Rectal smooth muscle tissue (tissue), 1 donor: Measurements from ENCODE around the gene SREBF2.

Source experiments
- H3K27ac ChIP-seq: one replicate; pipeline ENCODE4 v1.7.0; 2013; ENCODE audit warnings: low read depth, low read length, inconsistent platforms
- H3K27me3 ChIP-seq: one replicate; pipeline ENCODE4 v1.7.0; 2013; ENCODE audit warnings: low read length; ENCODE audit not compliant: control insufficient read depth, insufficient read depth
- H3K36me3 ChIP-seq: one replicate; pipeline ENCODE4 v1.7.0; 2013; ENCODE audit warnings: low read length; ENCODE audit not compliant: control insufficient read depth, insufficient read depth
- H3K4me1 ChIP-seq: one replicate; pipeline ENCODE4 v1.7.0; 2013; ENCODE audit warnings: low read length; ENCODE audit not compliant: control insufficient read depth, insufficient read depth
- H3K4me3 ChIP-seq: one replicate; pipeline ENCODE4 v1.7.0; 2013; ENCODE audit warnings: low read length
- H3K9ac ChIP-seq: one replicate; pipeline ENCODE4 v1.7.0; 2013; ENCODE audit warnings: low read length

SREBF2 gene

DNA sequence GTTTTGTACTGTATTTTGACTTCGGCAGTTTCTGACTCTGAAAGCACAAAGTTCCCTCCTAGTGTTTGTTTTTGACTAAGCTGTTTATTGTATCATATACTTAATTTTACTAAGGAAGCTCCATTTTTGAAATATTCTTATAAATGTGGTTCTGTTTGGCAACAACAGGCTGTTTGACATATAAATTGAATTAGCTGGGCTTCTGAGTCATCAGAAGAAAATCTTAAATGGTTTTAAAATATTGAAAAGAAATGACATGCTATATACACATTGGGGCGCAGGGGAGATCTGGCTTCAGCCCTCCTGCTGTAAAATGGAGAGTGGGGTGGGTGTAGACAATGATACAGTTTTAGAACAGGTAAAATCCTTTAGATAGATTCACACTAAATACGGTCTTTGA lies 43.4 kb downstream of the SREBF2 start:
- H3K36me3 ChIP-seq = peaks cover 30% of the 10 kb centered on the region
- H3K4me1 ChIP-seq = no peaks in the 10 kb centered on the region
- no peak overlapping the region for H3K4me3 ChIP-seq
- H3K27me3 ChIP-seq = no peaks in the 10 kb centered on the region
- no peak overlapping the region for H3K9ac ChIP-seq
- H3K27ac ChIP-seq = no peak overlapping the region

DNA sequence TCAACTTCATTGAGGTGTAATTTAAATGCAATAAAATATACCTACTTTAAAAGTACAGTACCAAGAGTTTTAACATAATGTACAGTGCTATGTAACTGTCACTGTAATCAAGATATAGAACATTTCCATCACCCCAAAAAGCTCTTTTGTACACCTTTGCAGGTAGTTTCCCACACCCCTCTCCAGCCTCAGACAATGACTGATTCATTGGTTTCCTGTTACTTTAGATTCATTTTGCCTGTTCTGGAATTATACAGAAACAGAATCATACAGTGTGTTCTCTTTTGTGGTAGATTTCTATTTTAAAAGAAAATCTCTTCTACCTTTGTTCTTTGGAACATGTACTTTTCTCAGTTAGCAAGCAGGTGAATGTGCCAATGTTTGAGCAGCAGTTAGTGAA lies 43.8 kb downstream of the SREBF2 start:
- Histone ChIP-seq H3K36me3 (peaks cover 34% of the 10 kb centered on the region), H3K4me3 (no peak overlapping the region), H3K4me1 (no peaks in the 10 kb centered on the region), H3K9ac (no peak overlapping the region), H3K27me3 (no peaks in the 10 kb centered on the region), H3K27ac (no peak overlapping the region)

DNA sequence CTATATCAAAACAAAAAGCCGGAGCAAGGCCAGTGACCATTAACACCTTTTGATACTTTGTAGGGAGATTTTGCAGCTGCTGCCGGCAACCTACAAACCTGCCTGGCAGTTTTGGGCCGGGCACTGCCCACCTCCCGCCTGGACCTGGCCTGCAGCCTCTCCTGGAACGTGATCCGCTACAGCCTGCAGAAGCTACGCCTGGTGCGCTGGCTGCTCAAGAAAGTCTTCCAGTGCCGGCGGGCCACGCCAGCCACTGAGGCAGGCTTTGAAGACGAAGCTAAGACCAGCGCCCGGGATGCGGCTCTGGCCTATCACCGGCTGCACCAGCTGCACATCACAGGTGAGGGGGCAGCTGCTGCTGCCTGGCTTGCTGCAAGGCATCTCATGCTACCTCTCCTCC lies 47.7 kb downstream of the SREBF2 start:
- peaks cover 52% of the 10 kb centered on the region for H3K36me3 ChIP-seq
- H3K9ac ChIP-seq = no peak overlapping the region

DNA sequence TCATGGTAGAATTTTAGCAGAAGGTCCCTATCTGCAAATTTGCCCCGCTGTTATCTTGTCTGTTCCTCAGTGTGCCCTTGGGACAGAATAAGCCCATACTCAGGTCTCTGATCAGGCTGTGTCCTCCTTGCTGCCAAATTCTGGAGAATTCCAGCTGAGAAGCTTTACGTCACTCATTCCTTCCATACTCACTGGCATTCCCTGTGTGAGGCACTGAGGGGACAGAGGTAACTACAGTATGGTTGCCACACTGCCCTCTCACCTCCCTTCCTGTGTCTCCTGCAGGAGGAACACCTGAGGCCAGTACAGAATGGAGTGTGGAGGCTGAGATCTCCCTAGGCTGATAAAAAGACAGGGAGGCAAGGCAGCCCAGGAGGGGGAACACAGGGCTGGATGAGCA lies 50.5 kb downstream of the SREBF2 start:
- Histone ChIP-seq H3K27me3 (no peaks in the 10 kb centered on the region), H3K4me1 (no peaks in the 10 kb centered on the region), H3K4me3 (no peak overlapping the region), H3K36me3 (peaks cover 48% of the 10 kb centered on the region), H3K27ac (no peak overlapping the region), H3K9ac (no peak overlapping the region)

More for the DNA sequence above, 47.7 kb downstream of the SREBF2 start:
- no peaks in the 10 kb centered on the region for H3K4me1 ChIP-seq
- no peak overlapping the region for H3K4me3 ChIP-seq
- no peaks in the 10 kb centered on the region for H3K27me3 ChIP-seq
- H3K27ac ChIP-seq = no peak overlapping the region

DNA sequence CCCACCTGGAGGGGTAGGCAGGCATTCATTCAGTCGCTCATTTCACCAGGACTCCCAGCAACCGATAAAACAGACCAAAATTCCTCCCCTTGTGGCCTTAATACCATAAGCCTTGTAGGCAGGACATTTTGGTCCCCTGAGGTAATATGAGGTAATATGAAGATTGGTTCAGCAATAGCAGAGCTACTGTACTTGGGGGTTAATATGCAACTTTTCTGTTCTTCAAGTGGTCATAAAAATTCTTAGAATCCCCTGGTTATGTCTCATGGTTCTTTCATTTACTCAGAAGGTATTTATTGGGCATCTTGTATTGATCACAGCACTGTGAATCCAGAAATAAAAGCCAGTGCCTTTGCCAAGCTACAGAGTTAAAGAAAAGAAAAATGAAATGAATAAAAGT lies 52.2 kb downstream of the SREBF2 start:
- Histone ChIP-seq H3K27ac (no peak overlapping the region), H3K27me3 (no peaks in the 10 kb centered on the region), H3K36me3 (peaks cover 42% of the 10 kb centered on the region), H3K9ac (no peak overlapping the region), H3K4me1 (no peaks in the 10 kb centered on the region), H3K4me3 (no peak overlapping the region)

DNA sequence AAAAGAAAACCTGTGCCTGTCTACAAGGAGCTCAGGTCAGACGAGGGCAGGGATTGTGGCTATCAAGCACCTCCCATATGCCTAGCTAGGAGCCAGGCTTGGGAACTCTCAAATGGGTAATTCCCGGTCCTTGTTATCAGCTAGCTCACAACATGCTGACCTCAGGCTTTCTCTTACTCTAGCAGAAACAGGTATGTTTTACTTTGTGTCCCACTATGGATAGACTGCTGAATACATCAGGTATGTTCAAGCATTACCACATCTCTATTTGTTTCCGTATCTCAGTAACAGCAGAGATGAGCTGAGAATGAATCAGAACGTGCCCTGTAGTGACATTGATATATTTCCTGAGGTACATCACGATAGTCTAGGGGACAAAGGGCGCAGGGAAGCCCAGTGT lies 52.6 kb downstream of the SREBF2 start:
- no peaks in the 10 kb centered on the region for H3K27me3 ChIP-seq
- H3K9ac ChIP-seq = no peak overlapping the region
- no peak overlapping the region for H3K4me3 ChIP-seq
- no peaks in the 10 kb centered on the region for H3K4me1 ChIP-seq
- no peak overlapping the region for H3K27ac ChIP-seq
- peaks cover 42% of the 10 kb centered on the region for H3K36me3 ChIP-seq

DNA sequence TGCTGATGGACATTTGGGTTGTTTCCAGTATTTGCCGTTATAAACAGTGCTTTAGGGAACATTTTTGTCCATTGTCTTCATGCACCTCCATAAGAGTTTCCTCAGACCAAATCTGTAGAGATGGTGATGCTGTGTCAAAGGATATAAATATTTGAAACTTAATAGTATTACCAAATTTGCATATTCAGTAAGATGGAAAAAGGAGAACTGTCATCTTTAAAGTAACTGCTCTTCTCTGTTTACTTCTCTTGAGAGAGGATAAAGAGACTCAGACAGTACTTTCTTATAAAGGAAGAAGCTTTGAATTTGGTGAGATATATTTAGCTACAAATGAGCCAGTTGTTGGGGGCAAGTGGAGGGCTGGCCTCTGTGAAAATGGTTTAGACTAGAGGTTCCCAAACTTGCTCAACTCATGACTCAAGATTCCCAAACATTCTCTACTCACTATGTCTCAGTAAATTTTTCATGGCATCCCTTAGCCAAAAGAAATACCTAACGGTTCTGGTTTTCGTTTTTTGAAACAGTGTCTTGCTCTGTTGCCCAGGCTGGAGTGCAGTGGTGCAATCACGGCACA lies 55.8 kb downstream of the SREBF2 start:
- no peak overlapping the region for H3K4me3 ChIP-seq
- peaks cover 34% of the 10 kb centered on the region for H3K36me3 ChIP-seq
- H3K4me1 ChIP-seq = no peaks in the 10 kb centered on the region
- no peak overlapping the region for H3K9ac ChIP-seq
- no peak overlapping the region for H3K27ac ChIP-seq
- H3K27me3 ChIP-seq = no peaks in the 10 kb centered on the region

DNA sequence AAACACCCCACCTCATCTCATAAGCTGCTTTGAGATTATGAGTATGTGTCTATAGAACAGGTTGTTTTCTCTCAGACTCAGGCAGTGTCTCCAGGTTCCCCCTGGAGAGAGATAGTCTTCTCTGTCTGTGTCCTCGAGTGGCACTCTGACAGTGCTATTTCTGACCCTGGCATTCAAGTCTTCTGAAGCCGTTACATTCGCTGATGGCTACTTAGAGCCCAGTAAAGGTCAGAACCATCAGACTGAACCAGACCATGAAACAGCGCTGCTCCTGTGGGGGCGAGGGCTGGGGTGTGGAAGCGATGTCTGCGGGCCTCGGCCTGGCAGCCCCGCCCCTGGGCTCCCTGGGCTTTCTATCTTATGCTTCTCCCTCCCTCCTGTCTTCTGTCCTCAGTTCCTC lies 58.5 kb downstream of the SREBF2 start:
- H3K27me3 ChIP-seq = no peaks in the 10 kb centered on the region
- no peak overlapping the region for H3K4me3 ChIP-seq
- H3K4me1 ChIP-seq = no peaks in the 10 kb centered on the region
- no peak overlapping the region for H3K27ac ChIP-seq
- H3K36me3 ChIP-seq = peaks cover 26% of the 10 kb centered on the region
- no peak overlapping the region for H3K9ac ChIP-seq

DNA sequence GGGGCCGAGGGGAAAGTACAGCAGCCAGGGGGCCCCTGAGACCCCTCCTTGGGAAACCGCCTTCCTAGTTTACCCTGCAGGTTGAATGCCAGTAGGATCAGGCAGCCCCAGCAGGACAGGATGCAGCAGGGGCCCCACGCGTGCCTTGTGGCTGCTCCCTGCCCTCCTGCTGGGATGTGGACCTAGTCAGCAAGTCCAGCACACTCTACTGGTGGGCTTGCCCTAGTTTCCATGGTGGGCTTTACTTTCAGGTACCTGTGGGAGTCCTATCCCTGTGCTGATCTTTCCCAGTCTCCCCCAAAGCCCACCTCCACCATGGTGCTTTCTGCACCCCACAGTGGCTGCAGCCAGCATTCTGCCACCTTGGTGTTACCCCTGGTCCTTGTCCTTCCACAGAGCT lies 59.8 kb downstream of the SREBF2 start:
- Histone ChIP-seq H3K36me3 (peaks cover 38% of the 10 kb centered on the region), H3K4me3 (no peak overlapping the region), H3K4me1 (no peaks in the 10 kb centered on the region), H3K27ac (no peak overlapping the region), H3K27me3 (no peaks in the 10 kb centered on the region), H3K9ac (no peak overlapping the region)

DNA sequence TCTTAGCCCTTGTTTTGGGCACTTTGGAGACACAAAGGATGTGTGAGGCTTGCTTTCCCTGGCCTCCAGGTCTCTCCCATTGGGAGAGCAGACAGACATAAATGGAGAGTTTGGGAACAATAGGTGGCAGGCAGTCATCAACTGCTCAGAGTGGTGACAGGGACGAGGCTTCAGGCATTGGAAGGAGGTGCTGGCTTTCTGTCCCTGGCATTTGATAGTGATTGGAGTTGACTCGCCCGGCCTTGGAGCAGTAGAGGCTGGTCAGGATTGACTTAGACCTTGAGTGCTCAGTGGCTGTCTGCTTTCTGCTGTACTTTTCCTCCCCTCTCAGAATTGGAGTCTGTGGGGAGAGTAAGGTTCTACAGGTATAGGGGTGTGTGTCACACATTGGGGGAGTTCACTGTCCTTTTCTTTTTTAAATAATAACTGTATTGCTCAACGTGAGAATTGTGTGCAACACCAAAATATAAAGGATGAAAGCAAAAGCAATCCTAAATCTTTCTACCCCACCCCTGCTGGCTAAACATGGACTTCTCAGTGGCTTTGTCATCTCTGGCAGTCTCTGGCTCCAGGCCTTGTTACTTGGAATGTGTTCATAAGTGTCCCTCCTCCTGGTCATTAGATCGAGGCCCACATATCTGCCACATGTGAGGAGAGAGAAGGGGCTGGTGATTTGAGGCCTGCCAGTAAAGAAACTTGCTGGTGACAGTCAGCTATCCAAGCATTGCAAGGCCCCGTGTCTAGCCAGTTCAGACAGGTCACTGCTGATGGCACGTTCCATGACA lies 60.9 kb downstream of the SREBF2 start:
- Histone ChIP-seq H3K27me3 (no peaks in the 10 kb centered on the region), H3K9ac (no peak overlapping the region), H3K4me1 (no peaks in the 10 kb centered on the region), H3K36me3 (peaks cover 43% of the 10 kb centered on the region), H3K4me3 (no peak overlapping the region), H3K27ac (no peak overlapping the region)

DNA sequence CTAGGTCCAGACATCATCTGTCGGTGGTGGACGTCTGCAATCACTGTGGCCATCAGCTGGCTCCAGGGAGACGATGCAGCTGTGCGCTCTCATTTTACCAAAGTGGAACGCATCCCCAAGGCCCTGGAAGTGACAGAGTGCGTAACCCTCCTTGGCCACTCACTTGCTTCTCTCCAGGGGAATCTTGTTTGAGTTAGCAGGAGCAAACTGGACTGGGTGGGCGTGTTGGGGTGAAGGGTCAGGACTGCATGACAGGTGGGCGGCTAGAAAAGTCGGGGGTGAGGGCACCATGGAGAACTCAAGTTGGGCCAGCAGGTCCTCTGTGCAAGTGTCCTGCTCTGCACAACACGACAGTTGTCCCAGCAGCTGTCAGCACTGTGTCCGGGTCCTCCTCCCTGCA lies 65.7 kb downstream of the SREBF2 start:
- Histone ChIP-seq H3K4me3 (no peak overlapping the region), H3K27ac (no peak overlapping the region), H3K9ac (no peak overlapping the region), H3K4me1 (no peaks in the 10 kb centered on the region), H3K27me3 (no peaks in the 10 kb centered on the region), H3K36me3 (peaks cover 47% of the 10 kb centered on the region)

DNA sequence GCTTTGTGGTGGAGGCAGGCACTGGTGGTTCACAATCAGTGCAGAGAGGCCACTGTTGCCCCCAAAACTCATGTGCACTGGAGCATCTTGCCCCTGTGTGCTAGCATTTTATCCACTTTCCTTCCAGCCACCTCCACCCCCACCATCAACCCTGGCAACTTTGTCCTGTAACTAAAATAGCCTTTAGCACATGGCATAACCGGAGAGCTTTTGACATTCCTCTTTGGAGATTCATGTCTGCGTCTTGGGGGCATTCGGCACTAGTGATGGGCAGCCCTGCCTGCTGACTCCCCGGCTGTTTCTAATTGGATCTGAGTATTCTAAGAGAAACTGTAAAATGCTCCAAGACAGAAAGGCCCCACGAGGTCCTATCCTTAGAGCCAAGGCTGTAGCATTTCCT lies 66.2 kb downstream of the SREBF2 start:
- no peak overlapping the region for H3K9ac ChIP-seq
- no peaks in the 10 kb centered on the region for H3K4me1 ChIP-seq

More for the DNA sequence above, 66.2 kb downstream of the SREBF2 start:
- H3K27me3 ChIP-seq = no peaks in the 10 kb centered on the region
- H3K4me3 ChIP-seq = no peak overlapping the region
- H3K36me3 ChIP-seq = peaks cover 42% of the 10 kb centered on the region
- no peak overlapping the region for H3K27ac ChIP-seq
